HG03442 (cell line): Measurements from ENCODE around the gene SH3RF3.

Experiments
- ATAC-seq: cut with Tn5 transposase; IDR thresholded peaks from one replicate; pipeline ENCODE4 v1.9.1; 2021; ENCODE audit warnings: mild to moderate bottlenecking, moderate library complexity; ENCODE audit not compliant: unreplicated experiment

Gene SH3RF3

GRCh38 chr2:109231996-109232705 lies 103.1 kb downstream of the SH3RF3 start:
- ATAC-seq: no peak

GRCh38 chr2:109232909-109233308 lies 103.9 kb downstream of the SH3RF3 start:
- no peak for ATAC-seq

DNA sequence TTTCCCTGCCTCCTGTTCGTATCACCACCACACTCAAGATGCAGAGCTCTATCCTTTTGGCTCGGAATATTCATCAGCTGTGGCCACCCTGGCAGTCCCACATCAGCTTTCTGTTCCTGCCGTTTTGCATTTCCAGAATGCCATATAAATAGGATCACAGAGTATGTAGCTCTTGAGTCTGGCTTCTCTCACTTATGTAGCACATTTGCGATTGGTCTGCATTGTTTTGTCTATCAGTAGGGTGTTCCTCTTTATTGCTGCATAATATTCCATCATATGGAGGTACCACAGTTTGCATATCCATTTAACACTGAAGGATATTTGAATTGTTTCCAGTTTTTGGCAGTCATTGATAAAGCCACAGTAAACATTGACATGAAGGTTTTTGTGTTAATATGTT lies 104.6 kb downstream of the SH3RF3 start:
- ATAC-seq: no peak

DNA sequence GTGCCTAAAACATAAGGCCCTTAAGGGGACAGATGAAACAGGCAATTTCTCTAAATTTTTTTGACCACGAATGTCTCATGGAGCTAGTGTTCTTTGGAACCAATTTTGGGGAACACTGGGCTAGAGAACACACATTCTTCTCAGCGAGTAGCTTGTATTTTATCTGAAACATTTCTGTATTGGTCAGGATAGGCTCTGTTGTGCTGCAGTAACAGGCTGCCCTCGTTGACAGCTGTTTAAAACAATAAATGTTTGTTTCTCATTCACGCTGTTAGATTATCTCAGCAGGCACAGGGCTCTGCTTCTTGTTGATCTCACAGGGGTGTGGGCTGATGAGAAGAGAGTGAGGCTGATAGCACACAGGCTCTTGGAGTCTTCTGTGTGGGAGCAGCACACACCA lies 105.3 kb downstream of the SH3RF3 start:
- no peak for ATAC-seq

GRCh38 chr2:109236147-109236546 lies 107.1 kb downstream of the SH3RF3 start:
- ATAC-seq: no peak

- no peak for ATAC-seq
Measured at GRCh38 chr2:109237792-109238191, 108.8 kb downstream of the SH3RF3 start.

DNA sequence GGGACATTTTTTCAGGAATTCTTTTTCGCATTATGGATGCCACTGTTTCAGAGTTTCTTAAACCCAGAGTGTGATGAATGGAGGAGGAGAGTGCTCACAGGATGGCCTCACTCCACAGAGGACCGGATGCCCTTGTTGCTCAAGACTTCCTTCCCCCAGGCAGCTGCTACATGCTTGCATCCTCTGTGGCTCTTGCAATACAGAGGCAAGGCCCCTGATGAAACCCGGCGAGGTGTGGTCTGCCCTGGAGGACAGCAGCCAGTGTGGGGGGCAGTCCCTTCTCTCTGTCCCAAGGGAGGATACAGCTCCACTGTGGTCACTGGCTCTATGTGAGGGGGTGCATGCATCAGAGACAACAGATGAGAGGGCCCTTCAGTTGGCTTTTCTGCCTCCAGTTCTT lies 109.6 kb downstream of the SH3RF3 start:
- peak; percentile 76 for ATAC-seq

- no peak for ATAC-seq
Measured at GRCh38 chr2:109239720-109240119, 110.7 kb downstream of the SH3RF3 start.

- no peak for ATAC-seq
Measured at GRCh38 chr2:109242210-109242653, 113.2 kb downstream of the SH3RF3 start.

DNA sequence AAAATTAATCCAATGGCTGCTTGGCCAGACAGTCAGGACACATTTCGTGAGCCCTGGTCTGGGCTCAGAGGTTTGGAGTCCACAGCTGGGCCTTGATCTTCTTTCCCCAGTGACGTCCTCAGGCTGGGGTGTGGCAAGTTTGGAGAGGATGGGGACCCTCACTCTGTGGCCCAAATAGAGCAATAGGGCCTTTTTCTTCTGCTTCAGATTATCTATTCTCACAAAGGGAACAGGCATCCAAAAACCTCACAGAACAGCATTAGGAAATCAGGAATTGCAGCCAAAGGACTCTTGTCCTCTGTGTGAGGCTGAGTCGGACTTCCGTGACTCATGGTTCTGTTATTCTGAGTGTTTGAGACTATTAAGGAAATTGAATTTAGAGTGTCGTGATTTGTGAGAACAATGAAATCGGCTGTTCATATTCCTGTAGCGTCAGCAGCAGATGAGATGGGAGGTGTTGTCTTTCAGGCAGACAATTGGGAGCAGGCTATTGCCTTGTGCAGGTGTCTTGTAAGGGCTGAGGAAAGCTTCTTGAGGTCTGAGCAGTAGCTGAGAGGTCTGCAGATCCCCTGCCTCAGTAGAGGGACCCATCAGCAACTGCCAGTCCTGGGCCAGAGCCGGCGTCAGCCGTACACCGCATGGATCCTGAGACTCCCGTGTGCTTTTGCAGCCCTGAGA lies 113.8 kb downstream of the SH3RF3 start:
- no peak for ATAC-seq

DNA sequence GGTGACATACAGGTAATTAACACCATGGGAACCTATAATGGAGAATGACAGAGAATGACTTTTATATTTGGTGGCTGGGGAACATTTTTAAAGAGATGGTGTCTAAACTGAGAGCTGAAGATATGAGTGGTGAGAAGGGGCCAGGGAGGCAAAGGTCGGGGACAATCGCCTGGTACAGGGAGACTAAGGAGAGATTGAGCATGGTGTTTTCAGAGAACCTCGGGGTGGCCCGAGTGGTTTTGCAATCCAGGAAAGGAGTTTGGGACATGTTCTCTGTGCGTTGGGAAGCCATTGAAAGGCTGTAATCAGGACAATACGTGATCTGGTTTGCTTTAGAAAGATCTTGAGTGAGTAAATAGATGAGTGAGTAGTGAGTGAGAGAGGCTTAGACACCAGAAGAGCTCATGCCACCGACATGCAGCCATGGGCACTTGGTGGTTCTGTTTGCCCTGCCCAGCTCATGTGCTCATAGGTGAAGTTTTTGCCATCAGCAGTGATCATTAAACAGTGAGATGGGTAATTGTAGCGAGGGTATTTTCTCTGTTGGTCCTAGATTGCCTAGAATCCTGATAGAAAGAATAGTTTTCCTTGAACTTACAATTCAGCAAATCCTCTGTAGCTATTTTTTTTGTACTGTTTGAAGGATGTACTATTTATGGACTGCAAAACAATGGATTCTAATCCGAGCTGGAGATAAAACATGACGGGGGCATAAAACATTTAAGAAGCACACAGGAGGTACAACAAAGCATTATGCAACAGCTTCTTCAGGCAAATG lies 114.7 kb downstream of the SH3RF3 start:
- no peak for ATAC-seq

DNA sequence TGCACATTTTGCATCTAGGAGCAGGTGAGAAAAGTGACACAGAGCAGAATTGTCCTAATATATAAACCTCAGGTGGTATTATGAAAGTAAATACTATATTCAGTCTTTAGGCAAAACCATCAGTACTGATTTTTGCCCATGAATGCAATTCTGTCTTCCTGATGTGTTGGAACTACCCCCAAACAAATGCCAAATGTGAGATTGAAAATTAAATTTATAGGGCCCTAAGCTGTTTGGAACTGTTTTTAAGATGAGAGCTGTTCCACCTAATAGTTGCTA lies 115.2 kb downstream of the SH3RF3 start:
- ATAC-seq: no peak

- no peak for ATAC-seq
Measured at GRCh38 chr2:109244750-109245382, 115.9 kb downstream of the SH3RF3 start.

- ATAC-seq: no peak
Measured at GRCh38 chr2:109246176-109246575, 117.2 kb downstream of the SH3RF3 start.

DNA sequence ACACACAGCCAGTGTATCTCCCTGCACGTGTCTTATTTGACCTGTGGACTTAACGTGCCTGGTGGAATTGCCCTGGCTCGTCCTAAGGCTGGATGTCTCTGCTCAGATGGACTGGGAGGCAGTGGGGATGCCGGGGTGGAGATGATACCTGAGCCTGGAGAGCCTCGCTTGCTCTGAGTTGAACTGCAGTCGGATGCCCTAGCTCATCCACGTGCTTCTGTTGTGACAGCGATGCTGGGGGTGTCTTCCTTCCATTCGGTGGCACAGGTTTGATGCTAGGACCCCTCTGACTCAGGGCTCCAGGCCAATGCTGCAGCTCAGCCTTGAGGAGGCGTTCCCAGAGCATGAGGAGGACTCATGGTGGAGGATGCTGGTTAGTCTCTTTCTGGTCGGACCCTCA lies 117.6 kb downstream of the SH3RF3 start:
- ATAC-seq: no peak

GRCh38 chr2:109247340-109247739 lies 118.3 kb downstream of the SH3RF3 start:
- no peak for ATAC-seq

GRCh38 chr2:109247812-109248211 lies 118.8 kb downstream of the SH3RF3 start:
- no peak for ATAC-seq

- ATAC-seq: no peak
Measured at GRCh38 chr2:109248590-109248989, 119.6 kb downstream of the SH3RF3 start.

GRCh38 chr2:109253217-109253616 lies 124.2 kb downstream of the SH3RF3 start:
- no peak for ATAC-seq

- ATAC-seq: peak; percentile 72
Measured at GRCh38 chr2:109254174-109254904, 125.3 kb downstream of the SH3RF3 start.

- no peak for ATAC-seq
Measured at GRCh38 chr2:109255654-109256053, 126.6 kb downstream of the SH3RF3 start.
